HK-2 (cell line): Measurements from ENCODE around the gene AFF4.

ENCODE experiments used
- DNase-seq: peaks from one replicate; pipeline ENCODE4 v3.0.0-alpha.2; 2018; ENCODE audit not compliant: unreplicated experiment

The AFF4 gene

DNA sequence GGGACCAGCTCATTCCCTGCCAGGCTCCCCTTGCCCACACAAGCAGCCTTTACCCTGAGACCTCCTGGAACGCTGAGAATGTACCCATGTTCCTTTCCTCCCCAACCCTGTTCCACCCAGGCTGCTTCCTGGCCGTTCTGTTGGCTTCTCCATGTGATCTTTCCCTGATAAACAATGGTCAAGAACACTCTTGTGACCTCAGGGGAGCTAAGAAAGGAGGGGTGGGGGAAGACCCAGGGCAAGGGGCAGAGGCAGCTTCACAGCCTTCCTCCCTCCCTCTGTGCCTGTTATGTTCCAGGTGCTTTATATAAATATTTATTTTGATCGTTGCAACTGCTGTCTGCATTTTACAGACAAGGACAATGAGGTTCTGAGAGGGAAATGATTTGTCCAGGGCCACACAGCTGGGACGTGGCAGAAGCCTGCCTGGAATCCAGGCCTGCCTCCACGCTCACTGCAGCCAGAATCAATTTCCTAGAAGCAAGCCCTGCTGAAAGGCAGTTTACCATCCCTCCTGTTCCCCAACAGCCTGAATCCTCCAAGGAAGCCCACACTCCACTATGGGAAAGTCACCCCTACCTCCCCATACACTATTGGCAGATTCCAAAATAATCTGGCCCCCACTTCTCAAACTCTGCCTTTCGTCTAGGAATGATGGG is 136.9 kb downstream of the AFF4 start:
- no peak for DNase-seq

DNA sequence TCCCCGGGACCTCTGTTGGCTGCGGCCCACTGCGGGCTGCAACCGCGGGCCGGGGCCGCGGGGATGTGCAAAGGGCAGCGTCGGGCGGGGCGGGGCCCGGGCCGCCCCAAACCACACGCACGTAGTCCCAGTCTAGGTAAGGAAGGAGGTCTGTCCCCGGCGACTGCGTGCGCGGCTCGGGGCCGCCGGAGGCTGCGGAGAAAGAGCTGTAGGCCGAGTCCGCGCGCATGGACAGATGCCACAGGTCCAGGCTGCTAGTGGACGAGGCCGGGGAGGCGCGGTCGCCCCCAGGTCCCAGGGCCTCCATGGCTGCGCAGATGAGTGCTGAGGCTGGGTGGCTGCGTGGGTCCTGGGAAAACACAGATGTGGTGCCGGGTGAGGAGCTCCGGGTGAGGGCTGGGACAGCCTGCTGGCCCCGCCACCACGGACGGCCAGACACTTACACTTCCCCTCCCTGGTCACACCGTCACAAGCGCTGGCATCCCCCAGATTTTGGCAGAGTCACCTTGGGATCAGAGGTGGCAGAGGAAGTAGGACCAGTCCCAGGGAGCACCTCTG is 137.5 kb downstream of the AFF4 start:
- DNase-seq, result no peak
